Measurements from ENCODE around the gene IL17B.

Gene IL17B

GRCh38 chr5:149381261-149381985 lies 2.3 kb upstream of the IL17B start:
- in situ Hi-C loops (cut with HindIII; ENCODE audit: low sequenced_read_pairs), result no loop called here

- in situ Hi-C loops (cut with HindIII; ENCODE audit: low sequenced_read_pairs), result no loop called here
Measured at GRCh38 chr5:149380466-149381121, 1.5 kb upstream of the IL17B start.

- in situ Hi-C loops (cut with HindIII; ENCODE audit: low sequenced_read_pairs), result no loop called here
Measured at GRCh38 chr5:149379818-149380374, 804 bp upstream of the IL17B start.

- in situ Hi-C loops (cut with HindIII; ENCODE audit: low sequenced_read_pairs), result no loop called here
Measured at GRCh38 chr5:149378241-149378820, 761 bp downstream of the IL17B start.

DNA sequence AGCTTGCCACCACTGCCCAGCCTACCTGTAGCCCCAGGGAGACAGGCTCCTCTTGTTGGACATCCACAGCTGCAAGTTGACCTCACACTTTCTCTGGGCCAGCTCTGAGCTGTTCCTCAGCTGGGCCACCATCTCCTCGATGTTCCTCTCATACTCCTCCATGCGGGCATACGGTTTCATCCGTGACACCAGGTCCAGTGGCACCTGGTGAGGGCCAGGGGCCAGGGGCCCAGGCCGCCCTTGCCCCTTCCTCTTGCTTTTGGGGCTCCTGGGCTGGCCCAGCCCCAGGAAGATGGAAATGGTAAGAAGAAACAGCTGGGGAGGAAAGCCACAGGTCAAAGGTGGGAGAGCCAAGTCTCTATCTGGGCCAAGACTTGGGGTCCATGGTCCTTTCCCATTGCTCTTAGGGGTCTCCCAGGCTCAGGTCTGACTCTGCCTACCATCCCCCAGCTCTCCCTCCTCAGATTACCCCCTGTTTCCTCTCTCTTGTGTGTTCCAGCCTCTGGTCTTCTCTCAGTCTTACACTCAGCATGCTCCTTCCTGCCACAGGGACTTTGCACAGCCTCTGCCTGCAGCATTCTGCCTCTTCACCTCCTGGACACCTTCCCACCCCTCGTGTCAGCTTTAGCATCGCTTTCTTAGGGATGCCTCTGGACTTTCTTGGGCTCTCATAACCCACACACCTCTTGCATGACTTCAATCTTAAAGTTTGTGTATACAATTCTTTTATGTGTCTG lies 2.2 kb downstream of the IL17B start:
- in situ Hi-C loops (cut with HindIII; ENCODE audit: low sequenced_read_pairs), result no loop called here

GRCh38 chr5:149376104-149376503 lies 3.0 kb downstream of the IL17B start:
- in situ Hi-C loops (cut with HindIII; ENCODE audit: low sequenced_read_pairs), result no loop called here

DNA sequence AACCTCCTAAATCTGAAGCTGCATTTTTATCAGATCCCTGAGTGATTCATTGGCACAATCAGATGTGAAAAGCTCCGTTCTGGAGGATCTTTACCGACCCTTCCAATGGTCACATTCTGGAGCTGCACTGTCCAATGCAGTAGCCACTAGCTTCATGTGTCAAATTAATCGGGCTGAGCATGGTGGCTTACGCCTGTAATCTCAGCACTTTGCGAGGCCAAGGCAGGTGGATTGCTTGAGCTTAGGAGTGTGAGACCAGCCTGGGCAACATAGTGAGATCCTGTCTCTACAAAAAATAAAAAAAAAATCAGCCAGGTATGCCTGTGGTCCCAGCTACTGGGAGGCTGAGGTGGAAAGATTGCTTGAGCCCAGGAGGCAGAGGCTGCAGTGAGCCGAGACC lies 3.7 kb downstream of the IL17B start:
- in situ Hi-C loops (cut with HindIII; ENCODE audit: low sequenced_read_pairs), result no loop called here

DNA sequence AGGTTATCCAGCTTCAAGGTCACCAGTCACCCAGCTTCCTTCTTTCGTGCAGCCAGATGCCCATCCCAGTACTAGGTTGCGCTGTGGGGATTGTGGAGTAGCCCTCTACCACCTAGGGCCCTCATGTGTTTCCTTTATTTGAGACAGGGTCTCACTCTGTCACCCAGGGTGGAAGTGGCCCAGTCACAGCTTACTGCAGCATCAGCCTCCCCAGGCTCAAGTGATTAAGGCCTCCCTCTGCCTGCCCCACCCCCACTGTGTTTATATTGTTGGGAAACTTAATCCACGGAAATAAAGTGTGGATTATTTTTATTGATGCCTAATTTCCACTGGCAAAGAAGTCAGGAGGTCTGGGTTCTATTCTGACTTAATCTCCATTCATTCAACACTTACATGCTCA lies 4.3 kb downstream of the IL17B start:
- in situ Hi-C loops (cut with HindIII; ENCODE audit: low sequenced_read_pairs), result no loop called here

GRCh38 chr5:149374303-149374702 lies 4.8 kb downstream of the IL17B start:
- in situ Hi-C loops (cut with HindIII; ENCODE audit: low sequenced_read_pairs), result no loop called here

DNA sequence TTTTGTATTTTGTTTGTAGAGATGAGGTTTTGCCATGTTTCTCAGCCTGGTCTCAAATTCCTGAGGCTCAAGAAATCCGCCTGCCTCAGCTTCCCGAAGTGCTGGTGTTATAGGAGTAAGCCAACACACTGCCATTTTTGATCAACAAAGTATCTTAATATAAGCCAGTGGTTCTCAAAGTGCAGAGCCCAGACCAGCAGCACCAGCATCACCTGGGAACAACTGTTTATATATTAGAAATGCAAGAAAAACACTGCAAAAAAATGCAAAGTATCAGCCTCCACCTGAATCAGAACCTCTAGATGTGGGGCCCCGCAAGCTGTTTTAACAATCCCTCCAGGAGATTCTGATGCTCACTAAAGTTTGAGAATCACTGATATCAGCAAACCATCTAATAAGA lies 6.2 kb downstream of the IL17B start:
- in situ Hi-C loops (cut with HindIII; ENCODE audit: low sequenced_read_pairs), result no loop called here

DNA sequence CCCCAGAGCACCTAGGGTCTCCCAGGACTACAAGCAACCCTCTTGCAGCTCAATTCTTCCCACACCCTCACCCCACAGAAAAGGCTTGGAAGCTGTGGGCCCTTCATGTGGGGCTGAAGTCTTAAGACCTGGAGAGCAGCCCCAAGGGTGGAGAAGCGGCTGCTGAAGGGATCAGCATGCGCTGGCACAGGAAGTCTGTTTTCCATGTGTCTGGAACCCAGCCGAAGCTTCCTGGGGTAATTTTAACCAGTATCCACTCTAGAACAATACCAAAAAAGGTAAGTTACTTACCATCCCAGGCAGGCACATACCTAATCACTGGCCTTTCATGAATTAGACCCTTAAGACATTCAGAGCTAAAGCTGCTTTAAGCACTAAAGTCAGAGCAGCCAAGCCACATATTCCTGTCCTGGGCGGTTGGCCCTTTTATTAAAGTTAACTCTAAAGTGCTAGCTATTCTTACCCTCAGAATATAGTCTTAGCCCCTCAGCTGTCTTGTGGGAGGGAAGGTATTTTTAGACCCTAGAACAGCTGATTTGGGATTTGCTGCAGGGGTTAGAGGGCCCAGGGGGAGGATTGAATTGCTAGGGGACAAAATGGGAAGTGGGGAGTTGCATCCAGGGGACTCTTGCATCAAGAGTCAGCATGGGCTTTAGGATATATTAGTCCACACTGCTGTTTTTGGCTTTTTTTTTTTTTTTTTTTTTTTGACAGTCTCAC lies 6.9 kb downstream of the IL17B start:
- in situ Hi-C loops (cut with HindIII; ENCODE audit: low sequenced_read_pairs), result no loop called here

DNA sequence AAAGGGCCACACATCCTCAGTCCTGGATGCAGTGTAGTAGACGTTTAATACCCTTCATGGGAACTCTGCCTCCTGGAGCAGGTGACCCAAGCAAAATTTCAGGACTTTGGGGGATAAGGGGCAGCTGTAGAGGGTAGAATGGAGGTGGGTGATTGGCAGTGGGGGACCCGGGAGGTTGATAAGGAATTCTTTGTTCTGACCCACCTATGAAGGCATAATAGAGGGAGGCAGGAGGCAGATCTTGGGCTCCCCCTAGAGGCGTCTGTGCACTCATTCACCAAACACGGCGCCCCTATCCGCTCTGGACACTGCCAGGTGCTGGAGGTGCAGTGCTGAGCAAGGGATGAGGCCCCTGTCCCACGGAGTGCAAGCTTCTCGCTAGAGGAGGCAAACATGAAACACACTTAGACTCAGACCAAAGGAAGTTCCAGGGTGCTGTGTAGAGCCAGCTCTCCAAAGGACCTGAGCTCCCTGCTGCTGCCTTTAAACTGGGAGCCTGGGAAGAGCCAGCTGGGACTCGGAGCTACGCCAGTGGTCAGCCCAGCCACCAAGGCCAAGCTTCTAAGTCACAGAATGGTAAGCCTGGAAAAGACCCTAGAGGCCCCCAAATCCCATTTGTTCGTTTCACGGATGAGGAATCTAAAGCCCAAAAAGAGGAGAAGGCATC lies 7.7 kb downstream of the IL17B start:
- in situ Hi-C loops (cut with HindIII; ENCODE audit: low sequenced_read_pairs), result no loop called here

GRCh38 chr5:149370878-149371277 lies 8.2 kb downstream of the IL17B start:
- in situ Hi-C loops (cut with HindIII; ENCODE audit: low sequenced_read_pairs), result no loop called here

DNA sequence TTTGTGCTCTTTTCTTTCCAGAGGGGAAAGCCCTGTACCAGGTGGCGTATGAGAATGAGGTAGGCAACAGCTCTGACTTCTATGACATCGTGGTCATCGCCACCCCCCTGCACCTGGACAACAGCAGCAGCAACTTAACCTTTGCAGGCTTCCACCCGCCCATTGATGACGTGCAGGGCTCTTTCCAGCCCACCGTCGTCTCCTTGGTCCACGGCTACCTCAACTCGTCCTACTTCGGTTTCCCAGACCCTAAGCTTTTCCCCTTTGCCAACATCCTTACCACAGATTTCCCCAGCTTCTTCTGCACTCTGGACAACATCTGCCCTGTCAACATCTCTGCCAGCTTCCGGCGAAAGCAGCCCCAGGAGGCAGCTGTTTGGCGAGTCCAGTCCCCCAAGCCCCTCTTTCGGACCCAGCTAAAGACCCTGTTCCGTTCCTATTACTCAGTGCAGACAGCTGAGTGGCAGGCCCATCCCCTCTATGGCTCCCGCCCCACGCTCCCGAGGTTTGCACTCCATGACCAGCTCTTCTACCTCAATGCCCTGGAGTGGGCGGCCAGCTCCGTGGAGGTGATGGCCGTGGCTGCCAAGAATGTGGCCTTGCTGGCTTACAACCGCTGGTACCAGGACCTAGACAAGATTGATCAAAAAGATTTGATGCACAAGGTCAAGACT lies 11.0 kb downstream of the IL17B start:
- in situ Hi-C loops (cut with HindIII; ENCODE audit: low sequenced_read_pairs), result no loop called here

- in situ Hi-C loops (cut with HindIII; ENCODE audit: low sequenced_read_pairs), result no loop called here
Measured at GRCh38 chr5:149367249-149367971, 11.7 kb downstream of the IL17B start.

GRCh38 chr5:149366169-149366729 lies 12.8 kb downstream of the IL17B start:
- in situ Hi-C loops (cut with HindIII; ENCODE audit: low sequenced_read_pairs), result no loop called here

DNA sequence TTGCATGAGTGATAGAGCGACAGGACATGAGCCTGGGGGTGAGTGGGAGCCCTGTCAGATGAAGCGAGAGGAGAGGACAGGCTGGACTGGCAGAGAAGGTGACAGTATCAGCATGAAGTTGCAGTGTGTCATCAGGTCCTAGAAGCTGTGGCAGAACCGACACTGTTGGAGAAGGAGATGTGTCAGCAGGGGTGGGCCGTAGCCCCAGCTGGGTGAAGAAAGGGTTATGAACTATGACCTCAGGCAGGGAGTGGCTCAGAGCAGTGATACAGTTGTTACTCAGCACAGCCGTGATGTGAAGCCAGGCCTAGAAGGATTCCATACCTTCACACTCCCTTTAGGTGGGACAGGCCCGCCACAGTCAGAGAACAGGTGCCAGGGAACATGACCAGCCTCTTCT lies 13.7 kb downstream of the IL17B start:
- in situ Hi-C loops (cut with HindIII; ENCODE audit: low sequenced_read_pairs), result no loop called here

- in situ Hi-C loops (cut with HindIII; ENCODE audit: low sequenced_read_pairs), result no loop called here
Measured at GRCh38 chr5:149364719-149365118, 14.4 kb downstream of the IL17B start.

DNA sequence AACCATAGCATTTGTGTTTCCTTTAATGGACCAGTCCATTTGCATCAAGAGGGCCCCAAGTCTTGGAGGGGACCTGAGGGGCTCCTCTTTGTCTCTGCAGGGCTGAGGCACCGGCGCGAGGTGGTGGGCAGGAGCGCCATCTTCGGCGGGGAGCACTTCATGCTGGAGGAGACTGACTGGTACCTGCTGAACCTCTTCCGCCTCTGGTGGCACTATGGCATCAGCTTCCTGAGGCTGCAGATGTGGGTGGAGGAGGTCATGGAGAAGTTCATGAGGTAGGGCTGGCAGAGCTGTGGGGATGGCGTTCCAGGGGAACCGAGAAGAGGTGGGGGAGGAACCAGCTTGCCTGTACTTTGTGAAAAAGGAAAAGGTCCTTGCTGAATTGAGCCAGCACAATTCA lies 15.2 kb downstream of the IL17B start:
- in situ Hi-C loops (cut with HindIII; ENCODE audit: low sequenced_read_pairs), result no loop called here

Data from DLD1 (cell line).